GM18907 (cell line): ENCODE measurements around the gene MAST3.

Experiments used
- ATAC-seq: cut with Tn5 transposase; IDR thresholded peaks from one replicate; pipeline ENCODE4 v1.9.1; 2021; ENCODE audit warnings: mild to moderate bottlenecking, moderate library complexity; ENCODE audit not compliant: unreplicated experiment

MAST3 gene

GRCh38 chr19:18110609-18111232, 13.1 kb downstream of the MAST3 start:
- ATAC-seq = no peak

- no peak for ATAC-seq
These were observed 15.5 kb downstream of the MAST3 start for GRCh38 chr19:18112989-18113478.

- ATAC-seq = no peak
These were observed 16.2 kb downstream of the MAST3 start for GRCh38 chr19:18113827-18114226.

GRCh38 chr19:18114483-18114882, 16.9 kb downstream of the MAST3 start:
- no peak for ATAC-seq

- no peak for ATAC-seq
These were observed 19.8 kb downstream of the MAST3 start for GRCh38 chr19:18117364-18117691.

GRCh38 chr19:18117692-18118378, 20.3 kb downstream of the MAST3 start:
- ATAC-seq = peak; percentile 86

- no peak for ATAC-seq
These were observed 20.9 kb downstream of the MAST3 start for GRCh38 chr19:18118420-18119012.

GRCh38 chr19:18119013-18119716, 21.6 kb downstream of the MAST3 start:
- ATAC-seq = no peak

GRCh38 chr19:18119717-18120105, 22.1 kb downstream of the MAST3 start:
- ATAC-seq = no peak

- no peak for ATAC-seq
These were observed 22.5 kb downstream of the MAST3 start for GRCh38 chr19:18120127-18120526.

- ATAC-seq = no peak
These were observed 23.6 kb downstream of the MAST3 start for GRCh38 chr19:18121166-18121565.

- ATAC-seq = no peak
These were observed 24.8 kb downstream of the MAST3 start for GRCh38 chr19:18122424-18122823.

GRCh38 chr19:18122860-18123795, 25.6 kb downstream of the MAST3 start:
- no peak for ATAC-seq

GRCh38 chr19:18123819-18124218, 26.2 kb downstream of the MAST3 start:
- no peak for ATAC-seq

GRCh38 chr19:18126097-18126496, 28.5 kb downstream of the MAST3 start:
- ATAC-seq = no peak

- ATAC-seq = no peak
These were observed 30.5 kb downstream of the MAST3 start for GRCh38 chr19:18128044-18128443.

GRCh38 chr19:18128805-18129204, 31.2 kb downstream of the MAST3 start:
- no peak for ATAC-seq

- ATAC-seq = no peak
These were observed 33.1 kb downstream of the MAST3 start for GRCh38 chr19:18130523-18131242.

- ATAC-seq = no peak
These were observed 34.4 kb downstream of the MAST3 start for GRCh38 chr19:18131841-18132596.
